ENCODE results near the gene PPL. TPM values are rescaled to one million over a fixed set of nuclear protein-coding genes. Genes with fewer than 3 reads are reported as not detected.
"Not testable (repeated sequence)": the region's sequence is repeated elsewhere in the genome, so short reads cannot be mapped to it uniquely, and the experiment has no call there.

PPL gene
- total RNA-seq, 1 donor from 2014 or later, result 0.26 TPM

- no peak for DNase-seq (ENCODE audit: low read depth, low spot score)
Observed at GRCh38 chr16:4909825-4910224, 27.1 kb downstream of the PPL start.

- no peak for DNase-seq (ENCODE audit: low read depth, low spot score)
Observed at GRCh38 chr16:4908854-4909401, 28.0 kb downstream of the PPL start.

GRCh38 chr16:4904942-4905615, 31.9 kb downstream of the PPL start:
- DNase-seq (ENCODE audit: low read depth, low spot score), result no peak

- DNase-seq (ENCODE audit: low read depth, low spot score), result no peak
Observed at GRCh38 chr16:4904108-4904941, 32.6 kb downstream of the PPL start.

GRCh38 chr16:4902038-4902437, 34.9 kb downstream of the PPL start:
- DNase-seq (ENCODE audit: low read depth, low spot score), result no peak

GRCh38 chr16:4900750-4901149, 36.2 kb downstream of the PPL start:
- no peak for DNase-seq (ENCODE audit: low read depth, low spot score)

- no peak for DNase-seq (ENCODE audit: low read depth, low spot score)
Observed at GRCh38 chr16:4900036-4900435, 36.9 kb downstream of the PPL start.

- DNase-seq (ENCODE audit: low read depth, low spot score), result no peak
Observed at GRCh38 chr16:4899474-4899846, 37.5 kb downstream of the PPL start.

GRCh38 chr16:4898811-4899473, 38.0 kb downstream of the PPL start:
- DNase-seq (ENCODE audit: low read depth, low spot score), result no peak

- DNase-seq (ENCODE audit: low read depth, low spot score), result no peak
Observed at GRCh38 chr16:4897328-4897727, 39.6 kb downstream of the PPL start.

- not testable (repeated sequence) for DNase-seq (ENCODE audit: low read depth, low spot score)
Observed at GRCh38 chr16:4896761-4897160, 40.2 kb downstream of the PPL start.

- DNase-seq (ENCODE audit: low read depth, low spot score), result no peak
Observed at GRCh38 chr16:4895366-4895765, 41.6 kb downstream of the PPL start.

GRCh38 chr16:4894276-4895150, 42.4 kb downstream of the PPL start:
- DNase-seq (ENCODE audit: low read depth, low spot score), result no peak

- no peak for DNase-seq (ENCODE audit: low read depth, low spot score)
Observed at GRCh38 chr16:4893103-4893862, 43.7 kb downstream of the PPL start.

- DNase-seq (ENCODE audit: low read depth, low spot score), result no peak
Observed at GRCh38 chr16:4892361-4893102, 44.4 kb downstream of the PPL start.

GRCh38 chr16:4891886-4892216, 45.1 kb downstream of the PPL start:
- no peak for DNase-seq (ENCODE audit: low read depth, low spot score)

- DNase-seq (ENCODE audit: low read depth, low spot score), result no peak
Observed at GRCh38 chr16:4891097-4891885, 45.7 kb downstream of the PPL start.

- DNase-seq (ENCODE audit: low read depth, low spot score), result no peak
Observed at GRCh38 chr16:4890686-4891085, 46.3 kb downstream of the PPL start.

GRCh38 chr16:4890026-4890425, 46.9 kb downstream of the PPL start:
- DNase-seq (ENCODE audit: low read depth, low spot score), result no peak
